BE2C (cell line): ENCODE data around the gene ELOVL5.

Source experiments
- DNase-seq: peaks from one replicate; pipeline ENCODE4 v3.0.0-alpha.2; 2020
- H3K27me3 ChIP-seq: fragments of 250-450 bp; sonication (Bioruptor Pico); 2 replicates; pipeline ENCODE4 v1.5.1; 2020; ENCODE audit warnings: mild to moderate bottlenecking
- H3K36me3 ChIP-seq: fragments of 250-450 bp; sonication (Bioruptor Pico); 2 replicates; pipeline ENCODE4 v1.5.1; 2020; ENCODE audit warnings: mild to moderate bottlenecking
- H3K4me1 ChIP-seq: fragments of 250-450 bp; sonication (Bioruptor Pico); 2 replicates; pipeline ENCODE4 v1.5.1; 2020
- H3K4me3 ChIP-seq: 2 replicates; pipeline ENCODE4 v1.5.1; 2011; ENCODE audit warnings: low read depth, low read length
- H3K9me3 ChIP-seq: fragments of 250-450 bp; sonication (Bioruptor Pico); 2 replicates; pipeline ENCODE4 v1.5.1; 2020
- TF ChIP-seq, protein P1 (sequence below): IDR thresholded peaks from 2 replicates; pipeline ENCODE4 v1.5.1; 2012; ENCODE audit warnings: mild to moderate bottlenecking, low read depth, low read length

The ELOVL5 gene

DNA sequence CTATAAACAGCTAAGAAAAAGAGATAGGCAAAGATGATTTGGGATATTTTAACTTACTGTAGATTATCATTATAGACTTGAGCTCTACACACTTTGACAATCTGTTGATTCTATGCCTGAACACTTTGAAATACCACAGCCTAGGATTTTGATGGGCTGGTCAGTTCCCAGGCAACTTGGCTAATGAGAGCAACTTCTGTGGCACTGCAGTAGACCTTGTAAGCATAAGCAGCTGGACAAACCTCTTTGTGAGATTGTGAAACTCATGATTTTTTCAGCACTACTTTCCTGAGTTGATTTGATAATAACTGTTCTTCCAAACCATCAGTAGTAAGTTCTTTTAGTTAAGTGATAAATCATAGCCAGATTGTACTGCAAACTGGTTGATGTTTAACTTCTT lies 27.1 kb upstream of the ELOVL5 start:
- no peaks in the 10 kb centered on the region for H3K36me3 ChIP-seq

DNA sequence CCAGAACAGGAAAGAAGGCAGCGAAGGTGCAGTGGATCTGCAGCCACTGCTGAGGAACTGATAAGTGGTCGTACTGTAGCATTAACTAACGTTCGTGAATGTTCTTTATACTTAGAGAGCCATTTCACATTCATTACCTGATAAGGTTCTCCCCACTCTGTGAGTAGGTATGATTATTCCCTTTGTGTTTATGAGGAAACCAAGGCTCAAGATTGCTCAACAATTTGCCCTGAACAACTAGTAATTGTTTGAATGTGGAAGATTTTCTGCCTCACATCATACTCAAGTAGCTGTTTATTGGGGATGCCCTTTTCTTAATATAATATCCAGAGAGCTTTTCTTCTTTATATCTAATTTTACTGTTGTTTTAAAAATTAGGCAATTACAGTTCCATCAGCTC lies 24.9 kb upstream of the ELOVL5 start:
- TF ChIP-seq, protein P1, sequence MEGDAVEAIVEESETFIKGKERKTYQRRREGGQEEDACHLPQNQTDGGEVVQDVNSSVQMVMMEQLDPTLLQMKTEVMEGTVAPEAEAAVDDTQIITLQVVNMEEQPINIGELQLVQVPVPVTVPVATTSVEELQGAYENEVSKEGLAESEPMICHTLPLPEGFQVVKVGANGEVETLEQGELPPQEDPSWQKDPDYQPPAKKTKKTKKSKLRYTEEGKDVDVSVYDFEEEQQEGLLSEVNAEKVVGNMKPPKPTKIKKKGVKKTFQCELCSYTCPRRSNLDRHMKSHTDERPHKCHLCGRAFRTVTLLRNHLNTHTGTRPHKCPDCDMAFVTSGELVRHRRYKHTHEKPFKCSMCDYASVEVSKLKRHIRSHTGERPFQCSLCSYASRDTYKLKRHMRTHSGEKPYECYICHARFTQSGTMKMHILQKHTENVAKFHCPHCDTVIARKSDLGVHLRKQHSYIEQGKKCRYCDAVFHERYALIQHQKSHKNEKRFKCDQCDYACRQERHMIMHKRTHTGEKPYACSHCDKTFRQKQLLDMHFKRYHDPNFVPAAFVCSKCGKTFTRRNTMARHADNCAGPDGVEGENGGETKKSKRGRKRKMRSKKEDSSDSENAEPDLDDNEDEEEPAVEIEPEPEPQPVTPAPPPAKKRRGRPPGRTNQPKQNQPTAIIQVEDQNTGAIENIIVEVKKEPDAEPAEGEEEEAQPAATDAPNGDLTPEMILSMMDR: no peak
- Histone ChIP-seq H3K4me1 (no peaks in the 10 kb centered on the region), H3K4me3 (no peak overlapping the region), H3K27me3 (peaks cover 8% of the 10 kb centered on the region; the same call in 1 of the 2 replicates), H3K9me3 (no peaks in the 10 kb centered on the region), H3K36me3 (no peaks in the 10 kb centered on the region)
- DNase-seq: no peak

More for the DNA sequence above, 27.1 kb upstream of the ELOVL5 start:
- Histone ChIP-seq H3K4me1 (no peaks in the 10 kb centered on the region), H3K27me3 (peaks cover 8% of the 10 kb centered on the region; the same call in 1 of the 2 replicates), H3K9me3 (no peaks in the 10 kb centered on the region), H3K4me3 (no peak overlapping the region)
- TF ChIP-seq, protein P1: no peak
- DNase-seq: no peak

DNA sequence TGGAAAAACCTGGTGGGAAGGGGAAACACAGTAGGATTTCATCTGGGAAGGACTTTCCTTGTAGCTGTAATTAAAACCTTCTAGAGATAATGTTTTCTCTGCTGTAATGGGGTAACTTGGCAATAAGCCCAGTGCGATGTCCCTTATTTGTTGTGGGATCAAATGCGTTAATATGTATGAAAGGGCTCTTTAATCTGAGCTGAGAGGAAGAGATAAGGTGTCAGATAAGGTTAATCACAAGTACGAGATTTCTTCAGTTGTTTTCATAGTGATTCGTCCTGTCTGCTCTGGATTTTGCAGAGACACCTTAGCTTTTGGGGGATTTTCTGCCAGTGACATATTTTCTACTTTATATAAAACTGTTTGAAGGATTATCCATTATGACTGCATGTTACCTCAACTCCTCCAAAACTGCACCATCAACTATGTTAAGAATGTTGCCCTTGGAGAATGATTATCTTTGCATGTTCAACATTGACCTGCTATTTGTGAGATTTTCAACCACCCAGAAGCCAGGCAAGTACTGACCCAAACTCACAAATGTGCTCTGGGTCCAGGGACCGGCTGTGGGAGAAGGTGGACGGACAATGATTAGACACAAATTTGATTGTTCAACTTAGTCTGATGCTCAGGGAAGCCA lies 21.2 kb upstream of the ELOVL5 start:
- no peaks in the 10 kb centered on the region for H3K9me3 ChIP-seq
- H3K36me3 ChIP-seq: no peaks in the 10 kb centered on the region
- TF ChIP-seq, protein P1: no peak
- no peak overlapping the region for H3K4me3 ChIP-seq
- peaks cover 3% of the 10 kb centered on the region; the same call in 1 of the 2 replicates for H3K27me3 ChIP-seq
- no peaks in the 10 kb centered on the region for H3K4me1 ChIP-seq
- no peak for DNase-seq

DNA sequence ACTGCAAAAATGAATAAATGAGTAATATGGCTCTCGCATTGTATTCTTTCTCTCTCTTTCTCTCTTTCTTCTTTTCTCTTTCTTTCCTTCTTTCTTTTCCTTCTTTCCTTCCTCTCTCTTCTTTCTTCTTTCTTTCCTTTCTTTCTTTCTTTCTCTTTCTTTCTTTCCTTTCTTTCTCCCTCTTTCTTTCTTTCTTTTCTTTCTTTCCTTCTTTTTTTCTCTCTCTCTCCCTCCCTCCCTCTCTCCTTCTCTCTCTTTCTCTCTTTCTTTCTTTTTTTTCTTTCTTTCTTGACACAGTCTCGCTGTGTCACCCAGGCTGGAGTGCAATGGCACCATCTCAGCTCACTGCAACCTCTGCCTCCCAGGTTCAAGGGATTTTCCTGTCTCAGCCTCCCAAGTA lies 20.3 kb upstream of the ELOVL5 start:
- Histone ChIP-seq H3K9me3 (no peaks in the 10 kb centered on the region), H3K27me3 (no peaks in the 10 kb centered on the region), H3K4me3 (no peak overlapping the region), H3K36me3 (no peaks in the 10 kb centered on the region), H3K4me1 (no peaks in the 10 kb centered on the region)
- TF ChIP-seq, protein P1: no peak
- DNase-seq: no peak

DNA sequence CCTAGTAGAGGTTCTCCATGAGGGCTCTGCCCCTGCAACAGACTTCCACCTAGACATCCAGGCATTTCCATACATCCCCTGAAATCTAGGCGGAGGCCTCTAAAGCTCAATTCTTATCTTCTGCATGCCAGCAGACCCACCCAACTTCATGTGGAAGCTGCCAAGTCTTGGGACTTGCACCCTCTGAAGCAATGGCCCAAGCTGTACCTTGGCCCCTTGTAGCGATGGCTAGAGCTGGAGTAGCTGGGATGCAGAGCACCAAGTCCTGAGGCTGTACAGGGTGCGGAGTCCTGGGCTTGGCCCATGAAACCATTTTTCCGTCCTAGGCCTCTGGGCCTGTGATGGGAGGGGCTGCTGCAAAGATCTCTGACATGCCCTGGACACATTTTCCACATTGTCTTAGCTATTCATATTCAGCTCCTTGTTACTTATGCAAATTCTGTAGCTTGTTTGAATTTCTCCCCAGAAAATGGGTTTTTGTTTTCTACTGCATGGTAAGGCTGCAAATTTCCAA lies 17.4 kb upstream of the ELOVL5 start:
- Histone ChIP-seq H3K36me3 (no peaks in the 10 kb centered on the region), H3K9me3 (no peaks in the 10 kb centered on the region), H3K4me1 (no peaks in the 10 kb centered on the region), H3K27me3 (no peaks in the 10 kb centered on the region), H3K4me3 (no peak overlapping the region)
- no peak for DNase-seq
- TF ChIP-seq, protein P1: no peak

DNA sequence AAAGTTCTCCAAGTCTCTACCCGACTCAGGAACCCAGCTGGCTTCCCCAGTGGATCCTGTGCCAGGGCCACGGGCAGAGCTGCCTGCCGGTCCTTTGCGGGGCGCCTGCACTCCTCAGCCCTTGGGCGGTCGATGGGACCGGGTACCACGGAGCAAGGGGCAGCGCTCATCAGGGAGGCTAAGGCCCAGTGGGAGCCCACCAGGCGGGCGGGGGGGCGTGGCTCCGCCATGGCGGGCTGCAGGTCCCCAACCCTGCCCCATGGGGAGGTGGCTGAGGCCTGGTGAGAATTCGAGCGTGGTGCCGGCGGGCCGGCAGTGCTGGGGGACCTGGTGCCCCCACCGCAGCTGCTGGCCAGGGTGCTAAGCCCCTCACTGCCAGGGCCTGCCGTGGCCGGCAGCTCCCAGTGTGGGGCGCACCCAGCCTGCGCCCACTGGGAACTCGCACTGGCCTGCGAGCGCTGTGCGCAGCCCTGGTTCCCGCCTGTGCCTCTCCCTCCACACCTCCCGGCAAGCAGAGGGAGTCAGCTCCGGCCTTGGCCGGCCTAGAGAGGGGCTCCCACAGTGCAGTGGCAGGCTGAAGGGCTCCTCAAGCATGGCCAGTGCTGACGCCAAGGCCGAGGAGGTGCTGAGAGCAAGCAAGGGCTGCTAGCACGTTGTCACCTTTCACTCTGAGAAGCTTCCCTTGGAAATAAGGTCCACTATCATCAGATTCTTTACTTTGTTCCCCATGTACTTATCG lies 14.8 kb upstream of the ELOVL5 start:
- Histone ChIP-seq H3K9me3 (no peaks in the 10 kb centered on the region), H3K27me3 (no peaks in the 10 kb centered on the region), H3K4me3 (no peak overlapping the region), H3K4me1 (peaks cover 3% of the 10 kb centered on the region), H3K36me3 (no peaks in the 10 kb centered on the region)
- no peak for DNase-seq
- TF ChIP-seq, protein P1: no peak
